Measurements from ENCODE around the gene CRYM.

The CRYM gene

GRCh38 chr16:21233521-21234150, 44.5 kb downstream of the CRYM start, which contains the start of gene ANKS4B:
ANKS4B (plus strand) TSS chr16:21233699; CDS start chr16:21233738, 39 bp downstream.
- peaks cover 0 to 5% of the 10 kb centered on the region in 2 donors for H3K9me3 Mint-ChIP-seq

GRCh38 chr16:21233045-21233520, 45.0 kb downstream of the CRYM start:
- no peak overlapping the region for H3K4me3 Mint-ChIP-seq
- DNase-seq, result no peak
- H3K27ac Mint-ChIP-seq, result no peak overlapping the region
- H3K27me3 Mint-ChIP-seq, result peaks cover 63% of the 10 kb centered on the region
- H3K4me1 Mint-ChIP-seq, result no peaks in the 10 kb centered on the region
- no peak for ATAC-seq
- peaks cover 0 to 5% of the 10 kb centered on the region in 2 donors for H3K9me3 Mint-ChIP-seq

More at GRCh38 chr16:21233521-21234150, 44.5 kb downstream of the CRYM start, which contains the start of gene ANKS4B:
- H3K4me3 Mint-ChIP-seq, result no peak within 1 kb of the TSS
- H3K4me1 Mint-ChIP-seq, result no peaks in the 10 kb centered on the region
- H3K27me3 Mint-ChIP-seq, result peaks cover 57% of the 10 kb centered on the region
- H3K27ac Mint-ChIP-seq, result no peak within 1 kb of the TSS
- ATAC-seq, result no peak
- no peak for DNase-seq

- Mint-ChIP-seq H3K4me3 (no peak overlapping the region), H3K9me3 (no peaks in the 10 kb centered on the region), H3K4me1 (peaks cover 17% of the 10 kb centered on the region), H3K27ac (no peak overlapping the region), H3K27me3 (peaks cover 71% of the 10 kb centered on the region)
- DNase-seq (no peak), ATAC-seq (no peak)
Observed at GRCh38 chr16:21228361-21228872, 49.7 kb downstream of the CRYM start.

GRCh38 chr16:21227866-21228265, 50.2 kb downstream of the CRYM start:
- Mint-ChIP-seq H3K27ac (no peak overlapping the region), H3K9me3 (no peaks in the 10 kb centered on the region), H3K4me1 (peaks cover 17% of the 10 kb centered on the region), H3K4me3 (no peak overlapping the region), H3K27me3 (peaks cover 65% of the 10 kb centered on the region)
- ATAC-seq (no peak), DNase-seq (no peak)

GRCh38 chr16:21226749-21227148, 51.3 kb downstream of the CRYM start:
- DNase-seq (no peak), ATAC-seq (no peak)
- Mint-ChIP-seq H3K4me3 (no peak overlapping the region), H3K27ac (no peak overlapping the region), H3K27me3 (peaks cover 63% of the 10 kb centered on the region), H3K9me3 (no peaks in the 10 kb centered on the region), H3K4me1 (peaks cover 17% of the 10 kb centered on the region)

- Mint-ChIP-seq H3K4me3 (no peak overlapping the region), H3K9me3 (no peaks in the 10 kb centered on the region), H3K27me3 (peaks cover 64% of the 10 kb centered on the region), H3K4me1 (peaks cover 17% of the 10 kb centered on the region), H3K27ac (no peak overlapping the region)
- ATAC-seq (peak; percentile 67), DNase-seq (peak in 1 of 2 donors; percentile 21)
Observed at GRCh38 chr16:21224800-21225199, 53.3 kb downstream of the CRYM start.

GRCh38 chr16:21223787-21224186, 54.3 kb downstream of the CRYM start:
- Mint-ChIP-seq H3K27me3 (peaks cover 58% of the 10 kb centered on the region), H3K9me3 (no peaks in the 10 kb centered on the region), H3K4me3 (no peak overlapping the region), H3K4me1 (peaks cover 17% of the 10 kb centered on the region), H3K27ac (no peak overlapping the region)
- ATAC-seq (no peak), DNase-seq (no peak)

GRCh38 chr16:21222495-21223337, 55.4 kb downstream of the CRYM start:
- Mint-ChIP-seq H3K9me3 (no peaks in the 10 kb centered on the region), H3K27me3 (peaks cover 47% of the 10 kb centered on the region)

GRCh38 chr16:21219551-21219950, 58.5 kb downstream of the CRYM start:
- DNase-seq (no peak), ATAC-seq (no peak)
- no peak overlapping the region for H3K4me3 Mint-ChIP-seq
- no peak overlapping the region for H3K27ac Mint-ChIP-seq
- peaks cover 7% of the 10 kb centered on the region for H3K4me1 Mint-ChIP-seq
- H3K9me3 Mint-ChIP-seq, result no peaks in the 10 kb centered on the region
- H3K27me3 Mint-ChIP-seq, result peaks cover 42% of the 10 kb centered on the region

More at GRCh38 chr16:21222495-21223337, 55.4 kb downstream of the CRYM start:
- peaks cover 17% of the 10 kb centered on the region for H3K4me1 Mint-ChIP-seq
- no peak overlapping the region for H3K4me3 Mint-ChIP-seq
- H3K27ac Mint-ChIP-seq, result no peak overlapping the region
- DNase-seq (no peak), ATAC-seq (no peak)

GRCh38 chr16:21218153-21218552, 59.9 kb downstream of the CRYM start:
- DNase-seq, result no peak
- H3K9me3 Mint-ChIP-seq, result no peaks in the 10 kb centered on the region

GRCh38 chr16:21217121-21217520, 61.0 kb downstream of the CRYM start:
- H3K9me3 Mint-ChIP-seq, result no peaks in the 10 kb centered on the region
- H3K27me3 Mint-ChIP-seq, result peaks cover 50% of the 10 kb centered on the region
- no peak for ATAC-seq
- no peak overlapping the region for H3K4me3 Mint-ChIP-seq
- no peaks in the 10 kb centered on the region for H3K4me1 Mint-ChIP-seq
- no peak for DNase-seq
- H3K27ac Mint-ChIP-seq, result no peak overlapping the region

More at GRCh38 chr16:21218153-21218552, 59.9 kb downstream of the CRYM start:
- Mint-ChIP-seq H3K27me3 (peaks cover 45% of the 10 kb centered on the region), H3K27ac (no peak overlapping the region), H3K4me3 (no peak overlapping the region), H3K4me1 (no peaks in the 10 kb centered on the region)
- ATAC-seq, result no peak

GRCh38 chr16:21214086-21214485, 64.0 kb downstream of the CRYM start:
- Mint-ChIP-seq H3K9me3 (no peaks in the 10 kb centered on the region), H3K27ac (no peak overlapping the region), H3K4me3 (no peak overlapping the region)

GRCh38 chr16:21211486-21211885, 66.6 kb downstream of the CRYM start, which contains the start of gene ZP2:
ZP2 (minus strand) TSS chr16:21211574; CDS start chr16:21211547, 27 bp downstream.
- no peak within 1 kb of the TSS for H3K4me3 Mint-ChIP-seq
- no peak for ATAC-seq
- no peak for DNase-seq
- H3K27ac Mint-ChIP-seq, result no peak within 1 kb of the TSS
- peaks cover 47% of the 10 kb centered on the region for H3K27me3 Mint-ChIP-seq
- no peaks in the 10 kb centered on the region for H3K9me3 Mint-ChIP-seq
- no peaks in the 10 kb centered on the region for H3K4me1 Mint-ChIP-seq

More at GRCh38 chr16:21214086-21214485, 64.0 kb downstream of the CRYM start:
- DNase-seq, result no peak
- Mint-ChIP-seq H3K27me3 (peaks cover 52% of the 10 kb centered on the region), H3K4me1 (no peaks in the 10 kb centered on the region)
- no peak for ATAC-seq
